OCI-LY7 (cell line): Measurements from ENCODE around the gene RPL36. TPM values are rescaled to one million over a fixed set of nuclear protein-coding genes. Genes with fewer than 3 reads are reported as not detected.

Experiments used
- BruUV-seq: library from RNA; stranded (reverse); fragments of 400-500 nt; replicated peaks from 2 replicates; lab custom pipeline; 2021; lab: Mats Ljungman, UMichigan
- CTCF ChIA-PET: fragments of 300-600 bp; sonication (Branson Sonifier 250); formaldehyde crosslinking; loops from one replicate; lab custom pipeline; 2022; ENCODE audit warnings: antibody characterized with exemption; ENCODE audit not compliant: unreplicated experiment; lab: Charles Lee
- POLR2A ChIA-PET: fragments of 300-600 bp; sonication (Branson Sonifier 250); formaldehyde crosslinking; loops from one replicate; lab custom pipeline; 2022; ENCODE audit warnings: antibody characterized with exemption; lab: Charles Lee
- DNase-seq: peaks from one replicate; pipeline ENCODE4 v3.0.0-alpha.2; 2015; ENCODE audit warnings: low spot score
- H2AFZ ChIP-seq: fragments of 200-600 bp; sonication (generic), shearing (Covaris generic); 2 replicates; pipeline ENCODE4 v1.6.1; 2014; ENCODE audit warnings: mild to moderate bottlenecking, antibody characterized with exemption, low read length, moderate library complexity
- H3K27ac ChIP-seq: fragments of 200-600 bp; sonication (generic); 2 replicates; pipeline ENCODE4 v1.5.1; 2014; ENCODE audit warnings: mixed run types, low read depth, mild to moderate bottlenecking, moderate library complexity, low read length, inconsistent platforms; ENCODE audit not compliant: poor library complexity, severe bottlenecking
- H3K36me3 ChIP-seq: fragments of 200-600 bp; sonication (generic); 2 replicates; pipeline ENCODE4 v1.6.1; 2014; ENCODE audit warnings: mild to moderate bottlenecking, antibody characterized with exemption, low read length, moderate library complexity, mixed read lengths; ENCODE audit not compliant: insufficient read depth
- H3K4me1 ChIP-seq: fragments of 200-600 bp; sonication (generic); 2 replicates; pipeline ENCODE4 v1.5.1; 2014; ENCODE audit warnings: mild to moderate bottlenecking, low read length; ENCODE audit not compliant: insufficient read depth, poor library complexity, severe bottlenecking
- H3K4me2 ChIP-seq: fragments of 200-600 bp; sonication (generic); 2 replicates; pipeline ENCODE4 v1.6.1; 2014; ENCODE audit warnings: mild to moderate bottlenecking, low read length
- H3K4me3 ChIP-seq: fragments of 200-600 bp; sonication (generic); 2 replicates; pipeline ENCODE4 v1.5.1; 2014; ENCODE audit warnings: mild to moderate bottlenecking, low read depth, low read length; ENCODE audit not compliant: poor library complexity, severe bottlenecking
- H3K79me2 ChIP-seq: fragments of 200-600 bp; sonication (generic); 2 replicates; pipeline ENCODE4 v1.6.1; 2016; ENCODE audit warnings: low read depth, mild to moderate bottlenecking, low read length, moderate library complexity, mixed read lengths; ENCODE audit not compliant: insufficient read depth
- H3K9me2 ChIP-seq: fragments of 200-600 bp; sonication (generic); 2 replicates; pipeline ENCODE4 v1.6.1; 2016; ENCODE audit warnings: mild to moderate bottlenecking, low read length, mixed read lengths; ENCODE audit not compliant: insufficient read depth
- H3K9me3 ChIP-seq: fragments of 200-600 bp; sonication (generic); 2 replicates; pipeline ENCODE4 v1.6.1; 2014; ENCODE audit warnings: mild to moderate bottlenecking, mixed run types, low read length, mixed read lengths
- H4K20me1 ChIP-seq: fragments of 200-600 bp; sonication (generic); 2 replicates; pipeline ENCODE4 v1.6.1; 2014; ENCODE audit warnings: mild to moderate bottlenecking, antibody characterized with exemption, low read length, moderate library complexity, mixed read lengths; ENCODE audit not compliant: insufficient read depth
- CTCF ChIP-seq: fragments of 200-600 bp; sonication (generic); conservative IDR thresholded peaks from 2 replicates; pipeline ENCODE4 v1.5.1; 2014; ENCODE audit warnings: mild to moderate bottlenecking, antibody characterized with exemption, low read length, moderate library complexity, mixed read lengths
- EZH2phosphoT487 ChIP-seq: fragments of 200-600 bp; sonication (generic); IDR thresholded peaks from 2 replicates; pipeline ENCODE4 v1.6.1; 2018; ENCODE audit warnings: low read depth, borderline replicate concordance, mild to moderate bottlenecking, mixed run types, antibody characterized with exemption, low read length, moderate library complexity, mixed read lengths
- intact Hi-C: fragments of 100-400 bp; cut with micrococcal nuclease; formaldehyde crosslinking; loops from one replicate; pipeline ENCODE4 v1.10.0; 2022; ENCODE audit not compliant: unreplicated experiment
- total RNA-seq, 2 experiments: library from RNA; depleted of rRNA in 1 of 2; stranded (reverse); fragments of >200 nt in 1 of 2; shearing (Covaris generic) in 1 of 2; gene quantifications; 2 replicates each; pipeline ENCODE4 v1.2.3, GENCODE V29; 2014 to 2022

The RPL36 gene
- total RNA-seq, 2 experiments from 2014 or later = 1,257 to 1,936 TPM

- Histone ChIP-seq H3K9me2 (no peaks in the 10 kb centered on the region), H3K4me3 (no peak overlapping the region), H3K4me1 (no peaks in the 10 kb centered on the region), H2AFZ (no peak overlapping the region), H3K36me3 (peaks cover 93% of the 10 kb centered on the region), H3K79me2 (0 out of 2 replicates have a peak, but pooled peaks cover 2% of the 10 kb centered on the region), H3K27ac (no peak overlapping the region), H4K20me1 (peaks cover 2% of the 10 kb centered on the region; the same call in 1 of the 2 replicates), H3K9me3 (no peaks in the 10 kb centered on the region), H3K4me2 (no peak overlapping the region)
- CTCF ChIA-PET = no interaction called here
- intact Hi-C loops = no loop called here
- POLR2A ChIA-PET = no interaction called here
- TF ChIP-seq CTCF = peak; percentile 35; the same call in 1 of the 2 replicates
- TF ChIP-seq EZH2phosphoT487 = no peak
- no peak for DNase-seq
- no TSS peak for BruUV-seq
Observed at GRCh38 chr19:5651361-5651760, 38.7 kb upstream of the RPL36 start.

GRCh38 chr19:5652261-5652660 is 37.8 kb upstream of the RPL36 start:
- H3K79me2 ChIP-seq = no peaks in the 10 kb centered on the region
- H3K27ac ChIP-seq = no peak overlapping the region
- H3K4me2 ChIP-seq = no peak overlapping the region
- CTCF ChIA-PET = no interaction called here
- no peaks in the 10 kb centered on the region for H3K9me2 ChIP-seq
- H3K4me3 ChIP-seq = no peak overlapping the region
- intact Hi-C loops = no loop called here
- no TSS peak for BruUV-seq
- POLR2A ChIA-PET = no interaction called here
- H3K9me3 ChIP-seq = no peaks in the 10 kb centered on the region
- no peak for DNase-seq
- peaks cover 92% of the 10 kb centered on the region for H3K36me3 ChIP-seq
- no peak overlapping the region for H2AFZ ChIP-seq
- no peak for TF ChIP-seq CTCF
- no peak for TF ChIP-seq EZH2phosphoT487
- 0 out of 2 replicates have a peak, but pooled peaks cover 2% of the 10 kb centered on the region for H4K20me1 ChIP-seq
- H3K4me1 ChIP-seq = no peaks in the 10 kb centered on the region

GRCh38 chr19:5654931-5655330 is 35.2 kb upstream of the RPL36 start:
- ChIA-PET CTCF (no interaction called here), POLR2A (no interaction called here)
- no peak for DNase-seq
- H3K27ac ChIP-seq = no peak overlapping the region
- BruUV-seq = no TSS peak
- TF ChIP-seq EZH2phosphoT487 = no peak
- TF ChIP-seq CTCF = no peak
- H3K79me2 ChIP-seq = no peaks in the 10 kb centered on the region
- H4K20me1 ChIP-seq = 0 out of 2 replicates have a peak, but pooled peaks cover 2% of the 10 kb centered on the region
- no peak overlapping the region for H3K4me3 ChIP-seq
- no peaks in the 10 kb centered on the region for H3K9me2 ChIP-seq
- no peaks in the 10 kb centered on the region for H3K4me1 ChIP-seq
- no peak overlapping the region for H2AFZ ChIP-seq
- H3K9me3 ChIP-seq = no peaks in the 10 kb centered on the region
- no peak overlapping the region for H3K4me2 ChIP-seq
- H3K36me3 ChIP-seq = peaks cover 96% of the 10 kb centered on the region
- intact Hi-C loops = no loop called here
